CD4-positive, alpha-beta T cell treated with Interferon alpha-2 for 1 hour (primary cell): ENCODE results near the gene SLC28A1.
"Not testable (repeated sequence)": the region's sequence is repeated elsewhere in the genome, so short reads cannot be mapped to it uniquely, and the experiment has no call there.

Experiments used
- DNase-seq, 2 donors: peaks; one replicate each; pipeline ENCODE4 v3.0.0-alpha.2; 2020 to 2022

SLC28A1 gene

DNA sequence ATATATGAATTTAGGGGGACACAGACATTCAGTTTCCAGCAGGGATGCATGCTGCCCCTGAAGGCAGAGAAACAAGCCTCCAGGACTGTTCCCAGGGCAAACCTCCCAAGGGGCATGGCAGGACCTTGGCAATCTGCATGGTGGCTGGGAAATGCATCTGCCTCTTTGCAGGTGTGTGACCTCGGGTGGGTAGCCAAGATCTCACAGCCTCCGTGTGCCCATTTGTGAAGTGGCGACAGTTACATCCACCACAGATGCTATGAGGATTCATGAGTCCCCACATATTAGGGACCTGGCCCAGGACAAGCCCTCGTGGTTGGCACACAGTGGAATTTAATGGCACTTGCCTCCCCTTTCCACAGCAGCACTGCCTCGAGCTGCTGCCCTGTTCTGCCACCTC, 29.9 kb downstream of the SLC28A1 start:
- DNase-seq = no peak

DNA sequence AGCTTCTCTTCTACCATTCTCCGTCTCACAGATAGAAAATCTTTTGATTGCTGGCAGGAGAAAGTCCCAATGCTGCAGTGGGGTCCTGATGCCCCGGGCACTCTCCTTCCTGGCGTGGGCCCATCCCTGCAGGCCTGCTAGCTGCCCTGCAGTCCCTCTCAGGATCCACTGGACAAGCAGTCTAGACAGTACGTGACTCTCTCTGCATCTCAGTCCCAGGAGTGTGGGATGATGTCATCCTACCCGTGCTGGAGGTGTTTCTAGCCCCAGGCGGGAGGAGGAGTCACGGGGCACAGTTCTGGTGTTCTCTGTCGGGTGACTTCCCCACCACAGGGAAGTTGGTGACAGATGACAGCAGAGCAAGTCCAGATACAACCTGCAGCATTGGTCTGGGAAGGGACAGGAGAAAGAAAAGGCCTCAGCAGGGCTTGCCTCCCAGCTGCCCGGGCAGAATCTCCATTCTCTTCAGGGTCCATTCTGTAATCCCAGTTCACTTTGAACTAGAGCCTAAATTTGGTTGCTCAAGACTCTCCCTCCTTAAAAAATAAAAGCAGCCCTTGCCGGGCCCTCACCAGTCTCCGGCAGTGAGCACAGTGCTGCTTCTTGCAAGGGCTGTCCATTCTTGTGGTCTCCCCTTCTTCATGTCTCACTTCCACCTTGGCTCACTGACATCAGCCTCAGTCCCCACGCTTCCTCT, 30.6 kb downstream of the SLC28A1 start:
- peak; percentile 10 to 17 for DNase-seq

DNA sequence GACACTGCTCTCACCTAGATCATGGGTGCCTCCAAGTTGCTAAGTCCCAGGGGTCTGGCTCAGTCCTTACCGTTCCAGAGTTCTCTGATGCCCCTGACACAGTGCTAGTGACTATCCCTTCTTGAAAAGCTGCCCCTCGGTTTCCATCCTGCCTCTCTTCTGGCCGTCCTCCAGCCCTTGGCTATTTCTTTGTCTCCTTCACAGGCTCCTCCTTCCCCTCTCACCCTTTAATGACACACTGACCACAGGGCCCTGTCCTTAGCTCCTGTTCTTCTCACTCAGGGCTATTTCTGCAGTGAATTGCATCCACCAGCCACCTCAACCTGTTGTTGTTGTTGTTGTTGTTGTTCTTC, 31.1 kb downstream of the SLC28A1 start:
- DNase-seq = no peak

DNA sequence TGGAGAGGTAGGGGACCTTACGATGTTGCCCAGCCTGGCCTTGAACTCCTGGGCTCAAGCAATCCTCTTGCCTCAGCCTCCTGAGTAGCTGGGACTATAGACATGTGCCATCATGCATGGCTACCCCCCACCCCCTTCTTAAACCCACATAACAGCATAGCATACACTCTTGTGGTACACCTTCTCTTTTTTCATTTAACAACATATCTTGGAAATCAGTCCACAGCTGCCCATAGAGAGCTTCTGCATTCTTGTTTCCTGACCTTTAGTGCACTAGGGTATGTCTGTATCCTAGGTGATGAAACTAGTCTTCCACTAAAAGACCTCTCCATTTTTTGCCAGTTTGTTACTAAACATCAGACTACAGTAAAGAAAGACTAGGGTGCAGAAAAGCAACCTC, 33.0 kb downstream of the SLC28A1 start:
- no peak for DNase-seq

DNA sequence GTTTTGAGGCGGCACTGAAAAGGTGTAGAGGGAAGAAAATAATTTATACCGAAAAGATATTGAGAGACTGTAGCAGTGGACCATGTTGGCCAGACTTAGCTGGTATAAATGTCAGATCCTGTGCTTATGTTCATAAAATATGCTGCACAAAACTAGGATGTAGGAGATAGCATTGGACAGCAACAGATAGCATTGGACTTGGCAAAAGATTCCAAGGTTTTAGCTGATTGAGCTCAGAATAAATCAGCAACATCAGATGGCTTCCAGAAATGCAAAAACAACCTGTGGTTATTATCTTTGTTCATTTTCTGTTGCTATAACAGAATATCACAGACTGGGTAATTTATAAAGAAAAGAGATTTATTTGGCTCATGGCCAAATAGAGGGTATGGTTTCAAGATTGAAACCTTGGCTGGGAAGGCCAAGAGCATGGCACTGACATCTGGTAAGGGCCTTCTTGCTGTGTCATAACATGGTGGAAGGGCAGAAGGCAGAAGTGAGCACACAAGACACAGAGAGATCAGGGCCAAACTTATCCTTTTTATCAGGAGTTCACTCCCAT, 34.7 kb downstream of the SLC28A1 start:
- DNase-seq = no peak

DNA sequence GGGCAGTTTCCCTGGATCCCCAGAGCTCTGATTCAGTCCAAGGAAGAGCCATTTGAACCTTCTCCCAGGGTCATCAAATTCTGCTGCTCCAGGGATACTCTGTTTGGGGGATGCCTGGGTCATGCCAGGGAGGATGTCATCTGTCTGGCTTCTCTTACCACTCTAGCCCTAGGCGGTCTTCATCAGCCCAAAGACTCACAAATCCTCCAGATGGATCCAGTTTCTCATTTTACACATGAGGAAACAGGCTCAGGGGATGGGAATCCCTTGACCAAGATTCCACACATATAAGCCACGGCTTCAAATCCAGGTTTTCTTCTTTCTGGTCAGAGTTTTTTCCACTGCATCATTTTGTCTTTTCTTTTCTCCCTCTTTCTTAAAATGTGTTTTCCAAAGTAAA, 36.7 kb downstream of the SLC28A1 start:
- DNase-seq = no peak

DNA sequence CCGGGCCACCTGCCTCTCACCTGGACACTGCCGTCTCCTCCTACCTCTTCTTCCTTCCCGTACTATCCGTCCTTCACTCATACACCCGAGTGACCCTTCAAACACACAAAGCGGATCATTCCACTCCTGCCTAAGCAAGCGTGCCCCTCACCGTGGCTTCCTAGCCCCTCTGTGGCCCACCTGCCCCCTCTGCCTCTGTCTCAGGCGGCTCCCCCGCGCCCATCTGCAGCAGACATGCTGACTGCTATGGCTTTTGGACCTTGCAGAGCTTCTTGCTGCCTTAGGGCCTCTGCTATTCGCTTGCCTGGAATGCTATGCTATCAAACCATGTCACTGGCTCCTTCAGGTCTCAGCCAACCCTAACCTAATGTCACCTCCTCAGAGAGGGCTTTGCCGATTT, 38.1 kb downstream of the SLC28A1 start:
- DNase-seq = no peak

DNA sequence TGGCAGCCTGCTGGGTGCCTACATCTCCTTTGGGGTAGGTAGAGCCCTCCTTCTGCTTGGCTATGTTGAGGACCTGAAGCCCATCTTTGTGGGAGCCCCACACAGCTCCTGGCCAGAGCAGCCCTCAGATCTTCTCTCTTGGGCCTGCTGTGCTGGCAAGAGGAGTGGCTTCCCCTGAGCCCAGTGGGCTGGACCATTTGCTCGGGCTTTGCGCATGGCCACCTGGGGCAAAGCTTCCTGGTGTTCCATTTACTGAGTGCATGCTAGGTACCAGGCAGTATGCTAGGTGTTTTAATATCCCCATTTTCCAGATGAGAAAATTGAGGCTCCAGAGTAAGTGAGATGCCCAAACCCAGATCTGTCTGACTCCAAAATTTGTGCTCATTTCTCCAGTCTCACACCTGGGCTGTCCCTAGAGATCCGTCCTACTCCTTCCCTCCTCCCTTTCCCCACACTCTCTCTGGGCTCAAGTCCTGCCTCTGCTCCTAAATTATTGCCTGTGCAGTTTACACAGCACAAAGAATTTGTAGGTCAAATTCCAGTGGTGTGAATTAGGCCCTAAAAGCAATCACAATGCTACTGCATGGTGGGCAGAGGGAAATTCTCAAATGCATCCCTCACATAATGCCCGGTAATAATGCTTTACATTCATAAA, 39.7 kb downstream of the SLC28A1 start:
- DNase-seq = no peak

DNA sequence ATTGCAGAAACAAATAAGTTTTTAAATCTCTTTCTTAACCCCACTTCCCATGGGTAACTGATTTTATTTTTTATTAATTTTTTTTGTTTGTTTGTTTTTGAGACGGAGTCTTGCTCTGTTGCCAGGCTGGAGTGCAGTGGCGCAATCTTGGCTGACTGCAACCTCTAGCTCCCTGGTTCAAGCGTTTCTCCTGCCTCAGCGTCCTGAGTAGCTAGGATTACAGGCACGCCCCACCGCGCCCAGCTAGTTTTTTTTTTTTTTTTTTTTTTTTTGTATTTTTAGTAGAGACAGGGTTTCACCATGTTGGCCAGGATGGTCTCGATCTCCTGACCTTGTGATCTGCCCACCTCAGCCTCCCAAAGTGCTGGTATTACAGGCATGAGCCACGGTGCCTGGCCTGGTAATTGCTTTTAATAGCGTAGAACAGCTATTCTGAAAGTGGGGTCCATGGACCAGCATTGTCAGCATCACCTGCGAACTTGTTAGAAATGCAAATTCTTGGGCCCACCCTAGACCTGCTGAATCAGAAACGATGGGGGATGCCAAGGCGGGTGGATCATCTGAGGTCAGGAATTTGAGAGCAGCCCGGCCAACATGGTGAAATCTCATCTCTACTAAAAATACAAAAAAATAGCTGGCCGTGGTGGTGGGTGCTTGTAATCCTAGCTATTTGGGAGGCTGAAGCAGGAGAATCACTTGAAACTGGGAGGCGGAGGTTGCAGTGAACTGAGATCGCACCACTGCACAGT, 40.5 kb downstream of the SLC28A1 start:
- not testable (repeated sequence) for DNase-seq

DNA sequence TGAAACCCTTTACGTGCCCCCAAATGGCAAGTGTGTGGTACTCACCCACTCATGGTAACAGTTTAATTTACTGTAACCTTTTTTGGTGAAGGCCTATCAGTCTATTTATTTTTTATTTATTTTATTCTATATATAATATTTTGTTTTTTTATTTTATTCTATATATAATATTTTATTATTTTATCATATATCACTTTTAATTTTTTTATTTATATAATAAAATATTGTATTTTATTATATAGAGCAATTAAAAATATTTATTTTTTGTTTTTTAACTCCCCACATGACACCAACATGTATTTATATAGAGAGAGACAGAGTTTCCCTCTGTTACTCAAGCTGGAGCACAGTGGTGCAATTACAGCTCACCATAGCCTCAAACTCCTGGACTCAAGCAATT, 41.4 kb downstream of the SLC28A1 start:
- DNase-seq = no peak

DNA sequence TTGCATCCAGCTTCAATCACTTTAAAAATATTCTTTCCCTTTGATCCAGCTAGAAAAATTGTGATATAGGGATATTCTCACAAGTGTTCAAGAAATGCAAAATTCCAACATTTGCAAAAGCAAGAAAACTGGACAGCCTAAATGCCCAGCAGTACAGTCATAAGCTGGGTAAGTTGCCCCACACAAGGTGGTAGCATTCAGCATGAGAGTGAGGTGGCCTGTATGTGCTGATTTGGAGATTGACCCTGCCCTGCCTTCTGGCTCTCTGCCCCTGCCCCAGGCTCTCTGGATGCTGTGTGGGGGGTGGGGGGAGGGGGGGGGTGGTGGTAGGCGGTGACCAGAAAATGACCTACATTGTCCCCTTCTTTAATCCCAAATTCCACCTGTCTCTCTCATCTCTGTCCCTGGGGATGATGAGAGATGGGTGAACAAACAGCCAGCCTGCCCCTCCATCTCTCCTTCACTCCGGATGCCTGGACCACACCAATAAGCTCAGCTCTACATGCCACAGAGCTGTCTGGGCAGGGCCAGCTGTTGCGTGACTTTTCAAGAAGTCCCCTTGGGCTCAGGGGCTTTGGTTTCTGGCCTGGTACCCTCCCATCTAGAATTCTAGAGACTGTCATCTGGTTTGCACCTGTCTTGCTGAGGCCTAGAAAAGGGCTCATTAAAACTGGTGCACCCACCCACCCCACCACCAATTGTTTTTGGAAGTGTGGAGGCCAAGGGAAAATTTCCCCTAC, 42.2 kb downstream of the SLC28A1 start:
- DNase-seq = no peak

DNA sequence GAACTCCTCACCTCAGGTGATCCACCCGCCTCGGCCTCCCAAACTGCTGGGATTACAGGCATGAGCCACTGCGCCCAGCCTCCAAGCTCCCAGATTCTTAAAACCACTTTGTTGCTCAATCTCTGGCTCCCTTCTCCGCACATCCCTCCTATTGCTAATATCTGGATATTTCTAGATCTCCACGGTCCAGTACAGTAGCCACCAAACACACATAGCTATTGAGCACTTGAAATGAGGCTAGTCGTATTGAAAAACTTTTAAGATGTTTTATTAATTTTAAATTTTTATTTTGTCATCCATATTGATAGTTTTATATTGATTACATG, 44.3 kb downstream of the SLC28A1 start:
- DNase-seq = no peak

DNA sequence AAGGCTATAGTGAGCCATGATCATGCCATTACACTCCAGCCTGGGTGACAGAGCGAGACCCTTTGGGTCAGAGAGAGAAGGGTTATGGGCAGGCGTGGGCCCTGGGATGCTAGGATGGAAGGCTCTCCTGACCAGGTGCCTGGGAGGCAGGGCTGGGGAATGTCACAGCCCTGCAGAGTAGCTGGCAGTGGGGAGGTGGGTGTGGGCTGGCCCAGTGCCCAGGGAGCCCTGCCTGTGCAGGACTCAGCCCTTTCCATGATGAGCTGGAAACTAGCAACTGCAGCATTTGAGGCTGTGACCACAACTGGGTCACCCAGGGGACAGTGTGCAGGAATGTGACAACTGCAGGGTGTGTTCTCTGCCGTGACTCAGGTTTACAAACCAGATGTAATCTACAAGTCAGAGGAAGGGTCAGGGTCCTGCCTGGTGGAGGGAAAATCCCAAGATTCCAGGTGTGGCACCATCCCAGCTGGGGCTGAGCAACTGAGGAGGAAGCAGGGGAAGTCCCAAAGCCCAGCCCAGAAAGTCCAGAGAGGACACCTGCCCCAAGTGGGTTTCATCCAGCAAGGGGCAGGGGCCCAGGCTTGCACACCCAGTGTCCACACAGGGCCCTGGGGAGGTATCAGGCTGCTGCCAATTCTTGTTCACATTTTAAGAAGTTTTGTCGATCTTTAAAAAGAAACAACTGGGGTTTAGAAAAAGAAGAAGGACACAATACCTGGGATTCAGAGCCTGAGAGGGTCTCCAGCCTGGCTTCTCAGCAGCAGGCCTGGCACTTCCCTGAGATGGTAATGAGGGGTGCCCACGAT, 45.5 kb downstream of the SLC28A1 start:
- no peak for DNase-seq

DNA sequence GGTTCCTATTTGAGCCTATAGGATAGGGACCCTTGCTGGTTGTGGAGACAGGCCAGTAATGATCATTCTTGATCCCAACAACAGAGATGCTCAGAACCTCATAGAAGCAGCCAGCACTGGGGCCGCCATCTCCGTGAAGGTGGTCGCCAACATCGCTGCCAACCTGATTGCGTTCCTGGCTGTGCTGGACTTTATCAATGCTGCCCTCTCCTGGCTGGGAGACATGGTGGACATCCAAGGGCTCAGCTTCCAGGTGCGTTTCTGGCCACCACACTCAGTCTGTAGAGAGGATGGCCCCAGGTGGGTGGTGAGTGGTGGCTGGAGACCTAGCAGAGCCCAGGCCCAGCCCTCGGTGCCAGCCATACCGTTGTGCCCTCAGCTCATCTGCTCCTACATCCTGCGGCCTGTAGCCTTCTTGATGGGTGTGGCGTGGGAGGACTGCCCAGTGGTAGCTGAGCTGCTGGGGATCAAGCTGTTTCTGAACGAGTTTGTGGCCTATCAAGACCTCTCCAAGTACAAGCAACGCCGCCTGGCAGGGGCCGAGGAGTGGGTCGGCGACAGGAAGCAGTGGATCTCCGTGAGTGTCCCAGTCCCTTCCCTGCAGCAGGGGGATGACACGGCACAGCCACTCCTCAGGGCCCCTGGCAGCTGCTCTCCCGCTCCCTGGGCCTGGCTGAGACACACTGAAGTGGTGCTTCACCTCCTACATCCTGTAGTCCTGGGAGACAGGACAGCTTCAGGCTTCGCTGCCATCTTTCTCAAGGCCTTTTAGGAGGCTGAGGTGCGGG, 50.7 kb downstream of the SLC28A1 start:
- DNase-seq = no peak

DNA sequence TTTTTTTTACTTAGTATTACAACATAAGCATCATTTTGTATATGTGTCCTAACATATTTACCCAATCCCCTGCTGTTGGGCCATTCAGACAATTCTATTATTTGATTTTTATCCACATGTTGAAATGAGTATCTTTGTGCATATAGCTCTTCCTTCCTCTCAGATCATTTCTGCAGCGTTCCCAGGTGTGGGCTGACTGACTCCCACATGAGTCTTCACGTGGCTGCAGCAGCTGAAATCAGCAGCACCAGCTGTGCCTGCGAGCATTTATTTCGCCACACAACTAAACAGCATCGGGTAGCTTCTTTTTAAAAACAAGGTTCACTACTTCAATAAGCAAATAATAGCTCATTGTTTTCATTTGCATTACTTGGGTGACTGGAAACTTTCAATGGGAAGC, 52.7 kb downstream of the SLC28A1 start:
- DNase-seq = no peak

DNA sequence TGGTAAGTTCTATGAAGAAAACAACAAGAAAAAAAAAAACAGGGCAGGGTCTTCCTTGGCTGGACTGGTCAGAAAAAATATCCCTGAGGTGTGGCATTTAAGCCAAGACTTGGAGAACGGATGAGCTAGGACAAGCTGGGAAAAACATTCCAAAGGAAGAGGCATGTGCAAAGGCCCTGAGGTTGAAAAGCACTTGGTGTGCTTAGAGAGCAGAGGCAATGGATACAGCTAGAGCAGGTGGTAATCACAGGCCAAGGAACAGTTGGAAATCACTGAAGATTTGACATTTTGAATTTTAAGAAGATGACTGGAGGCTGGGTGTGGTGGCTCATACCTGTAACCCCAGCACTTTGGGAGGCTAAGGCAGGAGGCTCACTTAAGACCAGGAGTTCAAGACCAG, 54.3 kb downstream of the SLC28A1 start:
- DNase-seq = no peak

DNA sequence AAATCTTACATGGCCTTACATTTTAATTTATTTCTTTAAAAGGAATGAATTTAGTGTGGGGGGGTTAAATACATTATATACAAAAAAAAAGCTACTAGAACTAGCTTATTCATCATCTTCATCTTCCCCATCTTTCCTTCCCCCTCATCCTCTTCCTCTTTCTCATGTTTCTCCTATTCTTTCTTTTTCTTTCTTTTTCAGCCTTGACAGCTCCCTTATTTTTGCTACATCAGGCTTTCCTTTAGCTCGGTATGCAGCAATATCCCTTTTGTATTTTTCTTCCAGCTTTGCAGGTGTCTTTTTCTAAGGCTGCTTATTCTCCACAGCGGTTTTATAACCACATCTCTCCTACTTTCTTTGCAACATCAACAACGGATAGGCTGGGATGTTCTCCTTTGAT, 55.9 kb downstream of the SLC28A1 start:
- DNase-seq = no peak

DNA sequence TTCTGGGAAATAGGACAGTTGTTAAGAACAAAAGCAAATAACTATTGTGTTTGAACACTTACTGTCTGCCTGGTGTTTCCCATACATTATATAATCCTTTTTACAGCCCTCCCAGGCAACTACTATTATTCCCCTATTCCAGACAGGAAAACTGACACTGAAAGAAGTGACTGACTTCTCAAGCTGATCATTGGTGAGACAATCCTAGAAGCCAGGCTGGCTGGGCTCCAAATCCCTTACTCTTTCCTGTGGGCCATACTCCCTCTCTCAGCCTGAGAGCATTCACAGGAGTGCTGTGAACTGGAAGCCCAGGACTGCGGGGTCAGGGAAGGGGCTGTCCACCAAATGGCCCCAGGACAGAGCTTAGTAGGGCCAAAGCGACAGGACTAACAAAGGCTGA, 58.0 kb downstream of the SLC28A1 start:
- no peak for DNase-seq

DNA sequence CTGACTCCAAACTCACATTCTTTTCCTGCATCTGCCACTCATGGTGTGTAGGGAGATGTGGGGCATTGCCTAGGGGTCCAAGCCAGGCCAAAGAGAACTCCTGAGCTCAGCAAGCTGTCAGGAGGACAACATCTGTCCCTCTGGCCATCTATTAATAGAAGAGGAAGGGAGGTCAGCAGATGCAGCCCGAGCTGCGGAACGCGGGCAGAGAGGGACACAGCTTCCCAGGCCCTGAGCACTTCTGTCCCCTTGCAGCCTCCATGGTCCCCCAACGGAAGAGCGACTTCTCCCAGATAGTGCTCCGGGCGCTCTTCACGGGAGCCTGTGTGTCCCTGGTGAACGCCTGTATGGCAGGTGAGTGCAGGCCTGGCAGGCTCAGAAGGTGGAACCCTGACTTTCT, 59.8 kb downstream of the SLC28A1 start:
- DNase-seq = no peak

DNA sequence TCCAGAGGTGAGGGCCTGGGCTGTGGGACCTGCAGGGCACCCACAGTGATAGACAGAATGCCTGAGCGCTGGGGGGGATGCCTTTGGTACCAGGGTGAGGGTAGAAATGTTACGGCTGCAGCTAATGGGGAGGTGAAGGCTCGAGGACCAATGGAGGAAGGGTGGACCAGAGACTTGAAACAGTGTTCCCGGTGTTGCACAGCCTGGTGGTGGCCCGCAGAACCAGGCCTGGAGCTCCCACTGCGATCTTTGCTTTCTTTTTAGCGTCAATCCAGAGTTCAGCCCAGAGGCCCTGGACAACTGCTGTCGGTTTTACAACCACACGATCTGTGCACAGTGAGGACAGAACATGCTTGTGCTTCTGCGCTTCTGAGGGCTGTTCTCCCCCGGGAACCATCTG, 60.4 kb downstream of the SLC28A1 start:
- no peak for DNase-seq

DNA sequence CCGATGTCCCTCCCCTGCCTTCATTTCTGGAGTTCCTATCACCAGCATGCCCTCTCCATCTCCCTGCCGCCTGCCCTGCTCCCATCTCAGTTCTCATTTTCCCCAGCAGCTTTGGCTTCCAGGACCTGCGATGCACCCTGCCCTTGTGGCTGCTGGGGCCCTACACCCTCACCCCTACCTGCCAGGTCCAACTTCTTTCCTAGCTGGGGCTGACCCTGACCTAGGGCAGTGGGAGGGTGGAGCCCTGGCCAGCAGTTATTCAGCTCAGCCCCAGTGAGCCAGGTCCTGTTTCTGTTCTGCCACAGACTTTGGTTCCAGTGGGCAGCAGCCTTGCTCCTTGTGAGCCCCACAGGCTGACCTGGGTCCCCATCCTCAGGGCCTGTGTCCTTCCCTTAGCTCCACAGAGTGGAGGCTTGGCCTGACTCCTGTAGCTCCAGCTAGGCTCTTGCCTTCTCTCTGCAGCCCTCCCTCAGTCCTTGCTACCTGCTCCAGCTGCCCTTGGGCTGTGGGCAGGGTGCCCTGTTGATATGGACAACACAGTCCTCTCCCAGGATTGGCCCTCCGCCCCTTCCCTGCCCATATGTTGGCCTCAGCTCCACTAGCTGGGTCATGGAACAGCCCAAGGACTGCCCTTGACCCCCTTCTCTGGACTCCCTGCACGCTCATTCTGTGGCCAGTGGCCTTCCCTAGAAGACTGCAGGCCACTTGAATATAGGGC, 62.5 kb downstream of the SLC28A1 start:
- DNase-seq = no peak
